HG02870 (cell line): ENCODE data around the gene CCL23.
"Not testable (repeated sequence)": the region's sequence is repeated elsewhere in the genome, so short reads cannot be mapped to it uniquely, and the experiment has no call there.

Experiments
- ATAC-seq: cut with Tn5 transposase; IDR thresholded peaks from one replicate; pipeline ENCODE4 v1.9.1; 2021; ENCODE audit warnings: mild to moderate bottlenecking, moderate library complexity; ENCODE audit not compliant: unreplicated experiment

Gene CCL23, protein sequence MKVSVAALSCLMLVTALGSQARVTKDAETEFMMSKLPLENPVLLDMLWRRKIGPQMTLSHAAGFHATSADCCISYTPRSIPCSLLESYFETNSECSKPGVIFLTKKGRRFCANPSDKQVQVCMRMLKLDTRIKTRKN

DNA sequence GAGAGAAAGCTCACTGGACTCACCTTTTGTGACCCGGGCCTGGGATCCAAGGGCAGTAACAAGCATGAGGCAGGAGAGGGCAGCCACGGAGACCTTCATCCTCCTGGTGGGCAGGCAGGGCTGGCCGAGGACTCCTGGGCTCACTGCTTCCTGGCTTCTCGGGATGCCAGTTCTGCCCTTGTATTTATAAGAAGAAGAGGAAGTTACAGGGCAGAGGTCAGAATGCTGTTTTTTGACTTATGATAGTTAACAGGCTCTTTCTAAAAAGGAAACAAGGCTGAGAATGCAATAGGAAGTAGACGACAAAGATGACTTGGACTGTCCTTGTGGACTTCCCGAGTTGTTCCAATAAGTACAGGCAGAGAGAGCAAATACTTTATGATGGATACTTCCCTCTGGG, at the start of gene CCL23:
CCL23 (minus strand) TSS at position 174 of the 400 bp plus-strand sequence; CDS start at position 99, 75 bp downstream.
- ATAC-seq: no peak

DNA sequence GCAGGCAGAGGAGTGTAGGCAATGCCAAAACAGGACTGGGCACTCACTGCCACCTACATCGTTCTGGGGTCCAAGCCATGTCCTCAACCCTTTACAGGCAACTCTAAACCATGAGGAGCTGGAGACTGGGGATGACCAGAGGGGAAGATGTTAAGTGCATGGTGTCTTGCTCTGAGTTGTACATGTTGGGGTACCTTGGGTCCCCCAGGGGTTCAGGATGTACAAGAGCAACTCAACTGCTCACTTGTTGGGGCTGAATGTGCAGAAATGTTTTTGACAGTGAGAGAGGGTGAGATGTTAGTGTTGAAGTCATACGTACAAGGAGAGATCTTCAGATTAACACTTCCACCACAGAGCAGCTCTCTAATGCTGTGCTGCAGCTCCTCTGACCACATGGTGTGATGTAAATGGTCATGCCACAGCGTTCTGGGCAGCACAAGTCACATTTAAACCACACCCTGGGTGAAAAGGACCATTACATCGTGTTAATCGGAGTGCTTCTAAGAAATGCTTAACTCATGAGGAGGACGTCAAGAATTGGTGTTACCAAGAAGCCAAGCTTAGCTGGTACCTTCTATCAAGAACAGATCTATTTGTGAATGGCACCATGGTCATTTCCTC, 48.7 kb upstream of the CCL23 start:
- no peak for ATAC-seq

DNA sequence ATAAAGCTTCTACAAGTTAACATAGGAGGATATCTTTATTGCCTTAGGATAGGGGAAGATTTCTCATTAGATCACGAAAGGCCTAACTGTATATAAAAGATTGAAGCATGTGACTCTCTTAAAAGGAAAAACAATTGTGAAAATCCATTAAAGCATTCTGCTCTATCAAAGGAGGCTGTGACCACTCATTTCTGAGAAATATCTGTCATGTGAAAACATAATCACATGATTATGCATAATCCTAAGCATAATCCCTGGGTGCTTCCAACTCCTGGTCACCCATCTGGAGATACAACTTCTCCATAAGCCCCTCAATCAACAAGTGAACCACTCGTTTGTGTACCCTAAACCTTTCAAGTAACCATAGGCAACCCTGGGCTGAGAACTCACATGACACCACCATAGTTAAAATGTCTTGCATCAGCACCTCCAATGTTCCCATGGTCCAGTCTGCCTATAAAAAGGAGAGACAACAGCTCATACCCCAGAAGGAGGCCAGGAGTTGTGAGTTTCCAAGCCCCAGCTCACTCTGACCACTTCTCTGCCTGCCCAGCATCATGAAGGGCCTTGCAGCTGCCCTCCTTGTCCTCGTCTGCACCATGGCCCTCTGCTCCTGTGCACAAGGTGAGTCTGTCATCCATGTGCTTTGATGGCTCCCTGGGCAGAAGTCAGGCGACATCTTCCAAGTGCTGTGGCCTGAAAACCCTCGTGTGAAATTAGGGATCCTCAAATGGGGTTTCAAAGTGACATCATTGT, 46.2 kb upstream of the CCL23 start, which contains the start of gene CCL18:
CCL18 (plus strand) TSS at position 487 of the 756 bp plus-strand sequence; CDS start at position 558, 71 bp downstream.
- no peak for ATAC-seq

DNA sequence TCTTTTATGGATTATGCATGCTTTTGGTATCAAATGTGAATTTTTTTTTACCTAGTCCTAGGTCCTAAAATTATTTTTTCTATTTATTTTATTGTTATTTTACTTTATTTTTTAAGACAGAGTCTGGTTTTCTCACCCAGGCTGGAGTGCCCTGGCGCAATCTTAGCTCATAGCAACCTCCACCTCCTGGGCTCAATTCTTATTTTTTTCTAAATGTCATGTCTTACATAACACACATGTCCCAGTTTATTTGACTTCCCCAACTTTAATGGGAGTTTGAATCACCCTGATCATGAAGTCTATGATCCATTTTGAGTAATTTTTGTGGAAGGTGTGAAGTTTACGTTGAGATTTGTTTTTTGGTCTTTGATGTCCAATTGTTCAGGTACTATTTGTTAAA, 43.0 kb upstream of the CCL23 start:
- no peak for ATAC-seq

DNA sequence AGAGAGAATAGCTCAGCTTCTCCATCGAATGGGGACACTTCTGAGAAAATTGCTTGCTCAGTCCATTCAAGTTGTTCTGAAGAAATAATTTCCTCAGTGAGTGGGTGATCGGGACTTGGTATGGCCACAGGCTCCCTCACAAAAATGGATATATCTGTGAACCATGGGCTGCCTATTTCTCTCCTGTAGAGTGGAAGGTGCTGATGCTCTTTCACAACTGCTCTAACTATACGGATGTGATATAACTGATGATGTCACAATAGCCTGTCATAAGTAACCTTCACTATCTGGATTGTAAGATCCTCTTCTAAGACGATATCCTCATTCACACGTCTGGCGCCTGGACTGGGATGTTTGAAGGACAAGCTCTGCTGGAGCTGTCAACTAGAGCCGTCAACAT, 41.6 kb upstream of the CCL23 start:
- ATAC-seq: no peak

DNA sequence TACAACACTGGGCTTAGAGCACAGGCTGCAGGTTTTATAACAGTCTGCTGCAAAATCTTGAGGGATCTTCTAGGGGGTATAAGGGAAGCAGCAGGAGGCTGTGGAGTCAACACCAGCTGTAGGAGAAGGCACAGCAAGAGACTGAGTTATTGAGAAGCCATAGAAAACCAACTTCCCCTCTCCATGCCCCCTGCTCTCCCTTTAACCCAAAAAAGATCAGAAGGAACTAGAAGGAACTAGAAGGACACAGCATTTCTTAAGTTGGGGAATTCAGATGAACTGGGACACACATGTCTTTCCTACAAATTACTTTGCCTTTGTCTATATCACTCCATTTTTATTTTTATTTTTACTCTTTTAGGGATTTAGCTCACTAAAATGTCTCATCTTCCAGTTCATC, 40.1 kb upstream of the CCL23 start:
- no peak for ATAC-seq

DNA sequence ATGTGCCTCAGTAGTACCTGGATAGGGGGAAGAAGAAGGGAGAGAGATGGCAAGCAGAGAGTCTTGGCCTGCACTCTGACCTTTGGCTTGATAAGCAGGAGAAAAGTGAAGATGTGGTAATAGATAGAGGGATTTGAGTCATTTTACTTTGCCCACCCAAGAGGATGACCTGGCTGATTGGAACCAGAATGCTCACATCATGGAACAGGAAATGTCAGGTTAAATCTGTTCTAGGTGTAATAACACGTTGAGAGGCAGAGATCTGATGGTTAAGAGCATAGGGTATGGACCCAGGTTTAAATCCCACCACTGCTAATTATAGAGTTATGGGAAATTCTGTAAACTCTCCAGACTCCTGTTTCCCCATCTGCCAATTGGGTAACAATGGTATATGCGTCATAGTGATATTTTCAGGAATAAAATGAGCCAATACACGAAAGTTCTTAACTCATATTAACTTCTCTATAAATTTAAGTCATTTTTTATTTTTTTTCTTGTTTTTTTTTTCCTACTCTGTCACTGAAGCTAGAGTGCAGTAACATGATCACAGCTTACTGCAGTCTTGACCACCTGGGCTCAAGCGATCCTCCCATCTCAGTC, 38.2 kb upstream of the CCL23 start:
- no peak for ATAC-seq

DNA sequence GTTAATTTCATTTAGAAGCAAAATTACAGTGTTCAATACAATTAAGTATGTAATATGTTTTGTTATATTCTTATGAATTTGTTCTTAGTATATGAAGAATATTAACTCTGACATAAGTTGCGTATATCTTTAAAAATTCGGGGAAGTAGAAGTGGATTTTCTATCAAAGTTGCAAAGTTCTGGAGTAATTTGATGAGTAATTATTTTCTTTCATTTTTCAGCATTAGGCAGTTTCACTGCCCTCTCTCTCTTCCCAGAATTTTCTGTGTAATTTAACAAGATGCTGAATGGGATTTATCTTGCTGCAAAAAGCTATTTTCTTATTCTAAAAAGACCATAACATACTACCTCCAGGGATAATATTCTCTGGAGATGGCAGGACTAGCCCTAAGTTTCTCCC, 37.4 kb upstream of the CCL23 start:
- no peak for ATAC-seq

DNA sequence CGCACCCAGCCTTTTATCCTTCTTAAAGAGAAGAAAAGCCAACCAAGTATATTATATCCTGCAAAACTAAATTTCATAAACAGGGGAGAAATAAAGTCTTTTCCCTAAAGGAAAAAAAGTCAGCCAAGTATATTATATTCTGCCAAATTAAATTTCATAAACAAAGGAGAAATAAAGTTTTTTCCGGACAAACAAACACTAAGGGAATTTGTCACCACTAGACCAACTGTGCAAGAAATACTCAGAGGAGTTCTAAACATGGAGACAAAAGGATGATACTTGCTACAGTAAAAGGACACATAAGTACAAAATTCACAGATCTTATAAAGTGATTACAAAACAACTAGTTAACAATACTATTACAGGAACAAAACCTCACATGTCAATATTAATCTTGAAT, 31.9 kb upstream of the CCL23 start:
- no peak for ATAC-seq

DNA sequence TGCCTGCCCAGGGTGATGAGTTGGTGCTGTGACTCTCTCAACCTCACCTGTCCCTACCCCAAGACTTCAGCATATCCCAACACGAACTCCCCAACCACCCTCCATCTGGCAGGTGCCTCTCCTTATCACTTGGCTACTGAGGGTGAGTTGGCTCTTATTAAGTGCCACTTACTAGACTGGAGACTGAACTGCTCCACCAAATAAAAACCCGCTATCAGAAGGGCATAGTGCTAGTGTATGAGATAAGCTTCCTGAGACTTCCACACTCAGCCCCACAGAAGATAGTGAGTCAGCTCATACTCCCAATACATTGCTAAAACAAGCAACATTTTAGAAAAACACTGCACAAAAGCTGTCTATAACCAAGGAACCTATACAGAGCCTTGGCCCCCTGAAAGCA, 30.3 kb upstream of the CCL23 start:
- no peak for ATAC-seq

DNA sequence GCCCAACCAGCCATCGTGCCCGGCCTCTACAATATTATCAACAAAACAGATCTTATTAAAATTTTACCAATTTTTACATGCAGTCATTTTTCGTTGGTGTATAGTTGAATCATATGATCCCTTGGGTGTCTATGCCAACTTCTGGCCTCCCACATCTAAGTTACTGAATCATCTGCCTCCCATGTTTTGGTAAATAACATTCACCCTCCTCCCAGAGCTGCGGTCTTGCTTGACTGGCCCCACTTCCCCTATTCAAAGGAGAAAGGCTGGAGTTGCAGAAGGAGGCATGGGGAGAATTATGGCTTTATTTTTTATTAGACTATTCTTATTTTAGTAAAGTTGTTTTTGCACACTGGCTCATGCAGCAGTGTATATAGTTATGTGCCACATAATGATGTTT, 18.5 kb upstream of the CCL23 start:
- no peak for ATAC-seq

DNA sequence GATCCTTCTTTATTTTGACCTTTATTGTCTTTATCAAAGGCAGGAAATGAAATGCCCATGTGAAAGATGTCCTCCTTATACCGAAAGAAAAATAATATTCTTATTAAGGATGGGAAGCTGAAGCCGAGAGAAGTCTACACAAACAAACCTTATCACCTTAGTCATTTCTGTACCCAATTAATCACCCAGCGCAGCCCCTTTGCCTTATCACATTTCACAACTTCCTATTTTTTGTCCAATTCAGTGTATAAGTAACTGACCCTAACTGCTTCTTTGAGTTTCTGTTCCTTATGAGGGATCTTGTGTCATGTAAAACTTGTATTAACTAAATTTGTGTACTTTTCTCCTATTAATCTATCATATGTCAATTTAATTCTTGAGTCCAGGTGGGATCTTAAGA, 16.4 kb upstream of the CCL23 start:
- no peak for ATAC-seq

DNA sequence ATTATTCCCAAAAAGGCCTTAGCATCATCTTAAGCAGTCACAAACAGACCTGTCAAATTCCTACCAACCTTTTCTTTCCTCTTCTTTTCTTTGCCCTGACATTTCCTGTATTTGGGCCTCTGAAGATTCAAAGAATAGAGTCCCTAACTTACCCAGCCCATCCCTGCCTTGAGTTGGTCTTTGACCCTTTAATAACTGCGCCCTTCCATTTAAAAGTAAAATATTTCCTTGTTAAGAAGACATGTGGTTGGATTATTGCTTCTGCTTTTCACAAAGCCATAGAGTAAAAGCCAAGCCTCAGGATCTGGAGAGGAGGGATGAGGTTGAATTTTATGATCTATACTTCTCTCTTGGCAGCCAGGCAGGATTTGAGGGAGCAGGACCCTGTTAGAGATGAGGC, 13.2 kb upstream of the CCL23 start:
- ATAC-seq: no peak

DNA sequence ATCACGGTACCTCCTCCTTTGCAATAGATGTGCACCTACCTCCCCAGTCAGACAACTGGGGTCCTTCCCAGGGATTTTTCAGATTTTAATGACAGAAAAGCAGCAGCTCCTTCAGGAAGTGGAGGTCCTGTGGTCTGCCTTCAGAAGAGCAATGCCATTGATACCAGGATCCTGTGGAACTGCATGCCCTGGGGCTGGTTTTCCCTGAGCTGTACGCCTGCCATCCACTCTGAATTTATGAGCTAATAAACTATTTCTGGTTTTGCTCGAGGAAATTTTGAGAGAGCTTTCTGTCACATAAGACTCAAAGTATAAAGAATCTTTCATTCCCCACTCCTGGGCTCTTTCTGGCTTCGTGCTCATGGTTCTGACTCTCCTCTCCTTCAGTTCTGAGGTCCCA, 10.0 kb upstream of the CCL23 start:
- no peak for ATAC-seq

DNA sequence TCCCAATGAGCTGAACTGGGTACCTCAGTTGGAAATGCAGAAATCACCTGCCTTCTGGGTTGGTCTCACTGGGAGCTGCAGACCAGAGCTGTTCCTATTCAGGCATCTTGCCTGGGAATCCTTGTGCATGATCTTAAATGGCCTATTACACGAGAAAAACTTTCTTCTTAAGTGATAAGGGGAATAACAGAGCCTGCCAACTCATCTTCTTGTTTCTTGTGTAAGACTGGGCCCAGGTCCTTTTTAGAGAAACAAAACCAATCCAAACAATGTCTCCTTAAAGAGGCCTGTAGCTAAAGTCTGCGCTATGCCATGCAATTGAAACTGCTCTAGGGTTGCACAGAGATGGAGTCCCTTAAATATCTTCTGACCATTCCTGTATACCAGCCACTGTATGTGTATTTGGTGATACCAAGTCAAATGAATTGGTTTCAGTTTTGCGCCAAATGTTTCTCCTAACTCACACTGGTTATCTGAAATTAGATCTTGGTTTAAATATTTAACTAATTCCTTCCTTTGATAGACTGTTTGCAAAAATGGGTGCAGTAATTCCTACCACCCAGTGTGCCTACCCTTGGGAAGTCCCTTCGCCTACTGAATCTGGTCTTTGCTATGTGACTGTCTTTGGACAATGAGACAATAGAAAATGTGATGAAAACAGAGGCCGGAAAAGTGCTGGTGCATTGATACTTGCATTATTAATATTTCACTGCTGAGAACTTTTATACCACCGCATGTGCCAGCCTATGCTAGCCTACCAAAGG, 6.5 kb upstream of the CCL23 start:
- no peak for ATAC-seq

DNA sequence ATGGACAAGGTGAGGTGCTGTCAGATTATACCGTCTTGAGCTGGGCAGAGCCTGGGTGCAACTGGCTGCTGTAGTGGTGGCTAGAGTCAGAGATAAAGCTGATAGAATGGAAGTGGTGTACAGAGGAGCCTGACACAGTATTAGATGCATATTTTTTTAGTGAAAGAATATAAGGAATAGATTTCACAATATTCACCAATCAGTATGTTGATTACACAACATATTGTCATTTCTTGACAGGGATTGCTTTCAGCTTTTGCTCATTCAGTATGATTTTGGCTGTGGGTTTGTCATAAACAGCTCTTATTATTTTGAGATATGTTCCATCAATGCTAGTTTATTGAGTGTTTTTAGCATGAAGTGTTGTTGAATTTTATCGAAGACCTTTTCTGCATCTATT, 1.7 kb upstream of the CCL23 start:
- no peak for ATAC-seq

DNA sequence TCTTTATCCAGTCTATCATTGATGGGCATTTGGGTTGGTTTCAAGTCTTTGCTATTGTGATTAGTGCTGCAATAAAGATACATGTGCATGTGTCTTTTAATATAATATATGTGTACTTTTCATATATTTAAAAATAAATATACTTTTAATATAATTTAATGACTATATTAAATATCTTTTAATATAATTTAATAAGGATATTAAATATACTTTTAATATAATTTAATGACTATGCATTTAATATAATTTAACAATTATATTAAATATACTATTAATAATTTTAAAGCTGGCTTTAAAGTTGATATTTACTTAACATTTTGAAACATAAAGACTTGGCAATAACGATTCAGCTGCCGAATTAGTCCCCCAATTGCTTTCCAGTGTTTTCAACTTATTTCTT, 1.2 kb downstream of the CCL23 start:
- no peak for ATAC-seq

DNA sequence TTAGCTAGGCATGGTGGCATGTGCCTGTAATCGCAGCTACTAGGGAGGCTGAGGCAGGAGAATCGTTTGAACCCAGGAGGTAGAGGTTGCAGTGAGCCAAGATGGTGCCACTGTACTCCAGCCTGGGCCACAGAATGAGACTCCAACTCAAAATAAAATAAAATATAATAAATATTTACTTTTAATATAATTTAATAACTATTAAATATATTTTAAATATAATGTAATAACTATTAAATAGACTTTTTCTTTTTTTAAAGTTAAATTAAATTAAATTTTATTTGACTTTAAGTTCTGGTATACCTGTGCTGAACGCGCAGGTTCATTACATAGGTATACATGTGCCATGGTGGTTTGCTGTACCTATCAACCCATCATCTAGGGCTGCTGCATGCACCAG, 1.9 kb downstream of the CCL23 start:
- ATAC-seq: not testable (repeated sequence)

DNA sequence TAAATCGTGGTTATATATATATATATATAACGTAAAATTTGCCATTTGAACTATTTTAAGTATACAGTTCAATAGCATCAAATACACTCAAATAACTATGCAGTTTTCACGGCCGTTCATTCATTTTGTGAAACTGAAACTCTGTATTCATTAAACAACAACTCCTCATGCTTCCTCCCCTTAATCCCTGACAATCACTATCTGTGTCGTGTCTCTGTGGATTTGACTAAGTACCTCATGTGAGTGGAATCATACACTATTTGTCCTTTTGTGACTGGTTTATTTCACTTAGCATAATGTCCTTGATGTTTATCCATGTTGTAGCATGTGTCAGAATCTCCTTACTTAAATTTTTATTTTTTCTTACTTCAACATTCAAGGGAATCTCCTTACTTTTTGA, 2.8 kb downstream of the CCL23 start:
- ATAC-seq: no peak

DNA sequence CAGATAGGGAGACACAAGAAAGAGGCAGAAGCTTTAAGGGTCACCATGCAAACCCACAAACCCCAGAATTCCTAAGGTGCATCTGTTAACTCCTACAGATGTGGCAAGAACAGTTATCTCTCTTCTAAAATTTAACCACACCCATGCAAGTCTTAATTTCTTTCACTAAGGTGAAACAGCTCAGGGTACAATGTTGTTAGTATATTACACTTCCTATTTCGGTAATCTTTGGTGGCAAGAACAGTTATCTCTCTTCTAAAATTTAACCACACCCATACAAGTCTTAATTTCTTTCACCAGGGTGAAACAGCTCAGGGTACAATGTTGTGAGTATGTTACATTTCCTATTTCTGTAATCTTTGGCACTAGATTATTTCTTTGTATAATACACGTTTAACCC, 6.6 kb downstream of the CCL23 start:
- no peak for ATAC-seq

DNA sequence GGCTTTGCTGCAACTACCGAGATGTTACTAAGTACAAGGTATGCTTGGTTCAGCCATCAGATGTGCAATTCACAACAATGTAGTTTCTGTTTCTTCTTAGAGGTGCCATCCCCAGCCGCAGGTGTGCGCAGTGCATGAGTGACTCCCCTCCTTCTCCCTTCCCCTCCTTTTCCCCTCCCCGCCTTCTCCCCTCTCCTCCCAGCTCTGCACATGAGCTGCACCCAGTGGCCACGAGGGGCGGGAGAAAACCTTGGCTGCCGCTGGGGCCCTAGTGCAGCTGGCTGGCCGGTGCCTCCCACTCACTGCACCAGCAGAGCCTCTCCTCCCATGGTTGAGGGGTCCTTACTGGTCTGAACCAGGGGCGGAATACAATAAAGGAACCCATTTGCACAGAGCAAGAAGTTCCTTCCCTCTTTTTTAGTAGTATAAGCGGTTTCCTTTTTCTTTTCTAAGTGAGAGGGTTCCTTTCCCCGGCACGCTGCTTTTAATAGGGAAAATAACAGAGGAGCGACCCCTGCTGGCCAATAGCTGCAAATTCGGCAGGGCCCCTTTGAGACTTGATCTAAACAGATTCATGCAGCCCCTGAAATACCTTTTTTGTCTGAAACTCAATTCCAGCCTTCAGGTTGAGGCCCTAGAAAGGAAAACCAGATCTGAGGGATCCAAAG, 8.6 kb downstream of the CCL23 start:
- ATAC-seq: no peak
